ENCODE results near the gene KCNJ14.

DNA sequence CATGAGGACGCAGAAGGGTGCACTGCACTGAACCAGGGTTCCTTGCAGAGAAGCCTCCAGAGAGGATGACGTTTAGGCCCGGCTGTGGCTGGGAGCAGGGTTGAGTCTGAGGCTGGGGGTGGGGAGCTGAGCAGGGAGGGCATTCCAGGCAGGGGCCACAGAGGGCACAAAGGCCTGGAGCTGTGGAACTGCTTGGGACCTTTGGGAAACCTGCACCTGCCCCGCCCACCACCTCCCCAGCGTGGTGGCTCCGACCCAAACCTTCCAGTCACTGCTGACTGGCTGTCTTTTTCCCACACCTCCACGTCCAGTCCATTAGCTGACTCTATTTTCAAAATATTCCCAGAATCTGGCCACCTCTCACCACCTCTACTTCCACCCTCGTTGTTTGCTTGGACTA, 61.2 kb downstream of the KCNJ14 start:
- TF ChIP-seq, protein P1, sequence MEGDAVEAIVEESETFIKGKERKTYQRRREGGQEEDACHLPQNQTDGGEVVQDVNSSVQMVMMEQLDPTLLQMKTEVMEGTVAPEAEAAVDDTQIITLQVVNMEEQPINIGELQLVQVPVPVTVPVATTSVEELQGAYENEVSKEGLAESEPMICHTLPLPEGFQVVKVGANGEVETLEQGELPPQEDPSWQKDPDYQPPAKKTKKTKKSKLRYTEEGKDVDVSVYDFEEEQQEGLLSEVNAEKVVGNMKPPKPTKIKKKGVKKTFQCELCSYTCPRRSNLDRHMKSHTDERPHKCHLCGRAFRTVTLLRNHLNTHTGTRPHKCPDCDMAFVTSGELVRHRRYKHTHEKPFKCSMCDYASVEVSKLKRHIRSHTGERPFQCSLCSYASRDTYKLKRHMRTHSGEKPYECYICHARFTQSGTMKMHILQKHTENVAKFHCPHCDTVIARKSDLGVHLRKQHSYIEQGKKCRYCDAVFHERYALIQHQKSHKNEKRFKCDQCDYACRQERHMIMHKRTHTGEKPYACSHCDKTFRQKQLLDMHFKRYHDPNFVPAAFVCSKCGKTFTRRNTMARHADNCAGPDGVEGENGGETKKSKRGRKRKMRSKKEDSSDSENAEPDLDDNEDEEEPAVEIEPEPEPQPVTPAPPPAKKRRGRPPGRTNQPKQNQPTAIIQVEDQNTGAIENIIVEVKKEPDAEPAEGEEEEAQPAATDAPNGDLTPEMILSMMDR (IDR thresholded peaks at IDR 0.05): no peak
- no peak for TF ChIP-seq POLR2A (IDR thresholded peaks at IDR 0.05)

Measured in esophagus squamous epithelium (tissue), 4 donors.